Neutrophil (primary cell): ENCODE results near the gene PRKCH.

Experiments
- H3K27ac ChIP-seq: fragments of 200-600 bp; sonication (generic); 2 replicates; pipeline ENCODE4 v1.5.1; 2016; ENCODE audit warnings: mild to moderate bottlenecking, moderate library complexity
- H3K27me3 ChIP-seq: fragments of 200-600 bp; sonication (generic); 2 replicates; pipeline ENCODE4 v1.6.0; 2016; ENCODE audit warnings: mild to moderate bottlenecking
- H3K36me3 ChIP-seq: fragments of 200-600 bp; sonication (generic); 2 replicates; pipeline ENCODE4 v1.5.1; 2017
- H3K4me1 ChIP-seq, 2 experiments: fragments of 200-600 bp in 1 of 2; sonication (generic) in 1 of 2; 1 replicate in 1 of 2; 2 replicates in 1 of 2; pipeline versions ENCODE4 v1.5.1 to v1.6.1; 2013 to 2016; ENCODE audit warnings: low read depth in 1 of 2, low read length in 1 of 2, mild to moderate bottlenecking in 1 of 2, moderate library complexity in 1 of 2; ENCODE audit not compliant: control insufficient read depth in 1 of 2, insufficient read depth in 1 of 2
- H3K4me3 ChIP-seq, 2 experiments: fragments of 200-600 bp in 1 of 2; sonication (generic) in 1 of 2; 1 replicate in 1 of 2; 2 replicates in 1 of 2; pipeline ENCODE4 v1.5.1; 2013 to 2016; ENCODE audit warnings: low read depth in 1 of 2, low read length in 1 of 2, mild to moderate bottlenecking in 1 of 2, moderate library complexity in 1 of 2
- H3K9me3 ChIP-seq: fragments of 200-600 bp; sonication (generic); 2 replicates; pipeline ENCODE4 v1.5.1; 2016
- CTCF ChIP-seq: fragments of 200-600 bp; sonication (generic); IDR thresholded peaks from 2 replicates; pipeline ENCODE4 v1.5.1; 2016; ENCODE audit warnings: antibody characterized with exemption

The PRKCH gene

GRCh38 chr14:61516118-61516743 lies 194.9 kb downstream of the PRKCH start:
- H3K36me3 ChIP-seq: no peaks in the 10 kb centered on the region
- H3K9me3 ChIP-seq: no peaks in the 10 kb centered on the region
- H3K4me3 ChIP-seq: no peak overlapping the region
- no peaks in the 10 kb centered on the region for H3K27me3 ChIP-seq
- no peak overlapping the region for H3K27ac ChIP-seq
- no peak for TF ChIP-seq CTCF
- peaks cover 3 to 11% of the 10 kb centered on the region in 2 experiments for H3K4me1 ChIP-seq

- Histone ChIP-seq H3K27me3 (no peaks in the 10 kb centered on the region), H3K27ac (no peak overlapping the region), H3K4me1 (peaks cover 3 to 6% of the 10 kb centered on the region in 2 experiments), H3K36me3 (no peaks in the 10 kb centered on the region), H3K4me3 (no peak overlapping the region), H3K9me3 (no peaks in the 10 kb centered on the region)
- no peak for TF ChIP-seq CTCF
These were observed 195.7 kb downstream of the PRKCH start for GRCh38 chr14:61516964-61517653.

GRCh38 chr14:61517911-61518384 lies 196.6 kb downstream of the PRKCH start:
- H3K36me3 ChIP-seq: no peaks in the 10 kb centered on the region
- no peaks in the 10 kb centered on the region for H3K27me3 ChIP-seq
- H3K4me1 ChIP-seq: no peaks in the 10 kb centered on the region
- TF ChIP-seq CTCF: no peak
- no peak overlapping the region for H3K4me3 ChIP-seq
- no peaks in the 10 kb centered on the region for H3K9me3 ChIP-seq
- no peak overlapping the region for H3K27ac ChIP-seq

GRCh38 chr14:61518403-61518802 lies 197.0 kb downstream of the PRKCH start:
- Histone ChIP-seq H3K27me3 (no peaks in the 10 kb centered on the region), H3K9me3 (no peaks in the 10 kb centered on the region), H3K4me3 (no peak overlapping the region), H3K36me3 (no peaks in the 10 kb centered on the region), H3K4me1 (no peaks in the 10 kb centered on the region), H3K27ac (no peak overlapping the region)
- no peak for TF ChIP-seq CTCF

GRCh38 chr14:61519106-61519505 lies 197.7 kb downstream of the PRKCH start:
- no peaks in the 10 kb centered on the region for H3K27me3 ChIP-seq
- H3K9me3 ChIP-seq: no peaks in the 10 kb centered on the region
- H3K4me3 ChIP-seq: no peak overlapping the region
- H3K4me1 ChIP-seq: no peaks in the 10 kb centered on the region
- no peak for TF ChIP-seq CTCF
- no peaks in the 10 kb centered on the region for H3K36me3 ChIP-seq
- no peak overlapping the region for H3K27ac ChIP-seq
